NCI-H446 (cell line): ENCODE data around the gene EPN2.

Experiments used
- DNase-seq, 2 experiments: peaks; one replicate each; lab custom pipeline; 2025; lab: John Stamatoyannopoulos, UW

Gene EPN2

GRCh38 chr17:19381741-19382444 is 144.7 kb downstream of the EPN2 start:
- DNase-seq: no peak

- no peak for DNase-seq
These were observed 145.6 kb downstream of the EPN2 start for GRCh38 chr17:19382531-19383444.

GRCh38 chr17:19383681-19384470 is 146.7 kb downstream of the EPN2 start:
- DNase-seq: peak in 1 of 2 experiments; percentile 31

GRCh38 chr17:19384723-19385391 is 147.7 kb downstream of the EPN2 start:
- peak; percentile 60 to 94 for DNase-seq

GRCh38 chr17:19385521-19385983 is 148.4 kb downstream of the EPN2 start:
- DNase-seq: no peak
